Stimulated activated CD4-positive, alpha-beta T cell treated with anti-CD3 and anti-CD28 coated beads, Interleukin-4, amount 100 ng/mL, for 1 hour (primary cell): ENCODE data around the gene STYX.
"Not testable (repeated sequence)": the region's sequence is repeated elsewhere in the genome, so short reads cannot be mapped to it uniquely, and the experiment has no call there.

Experiments used
- DNase-seq: peaks from one replicate; pipeline ENCODE4 v3.0.0-alpha.2; 2020

The STYX gene

DNA sequence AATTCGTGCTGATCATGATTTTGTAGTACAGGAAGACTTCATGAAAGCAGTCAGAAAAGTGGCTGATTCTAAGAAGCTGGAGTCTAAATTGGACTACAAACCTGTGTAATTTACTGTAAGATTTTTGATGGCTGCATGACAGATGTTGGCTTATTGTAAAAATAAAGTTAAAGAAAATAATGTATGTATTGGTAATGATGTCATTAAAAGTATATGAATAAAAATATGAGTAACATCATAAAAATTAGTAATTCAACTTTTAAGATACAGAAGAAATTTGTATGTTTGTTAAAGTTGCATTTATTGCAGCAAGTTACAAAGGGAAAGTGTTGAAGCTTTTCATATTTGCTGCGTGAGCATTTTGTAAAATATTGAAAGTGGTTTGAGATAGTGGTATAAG lies 2.5 kb upstream of the STYX start:
- not testable (repeated sequence) for DNase-seq

DNA sequence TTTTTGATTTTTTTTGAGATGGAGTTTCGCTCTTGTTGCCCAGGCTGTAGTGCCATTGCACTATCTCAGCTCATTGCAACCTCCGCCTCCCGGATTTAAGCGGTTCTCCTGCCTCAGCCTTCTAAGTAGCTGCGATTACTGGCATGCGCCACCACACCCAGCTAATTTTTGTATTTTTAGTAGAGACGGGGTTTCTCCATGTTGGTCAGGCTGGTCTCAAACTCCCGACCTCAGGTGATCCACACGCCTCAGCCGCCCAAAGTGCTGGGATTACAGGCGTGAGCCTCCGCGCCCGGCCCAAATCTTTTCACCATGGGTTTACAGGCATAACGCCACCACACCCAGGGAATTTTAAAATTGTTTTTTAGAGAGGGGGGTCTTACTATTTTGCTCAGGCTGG lies 931 bp upstream of the STYX start:
- not testable (repeated sequence) for DNase-seq

- DNase-seq = no peak
These were observed 411 bp upstream of the STYX start for GRCh38 chr14:52729585-52729924.

- no peak for DNase-seq
These were observed 744 bp downstream of the STYX start for GRCh38 chr14:52730709-52731111.

DNA sequence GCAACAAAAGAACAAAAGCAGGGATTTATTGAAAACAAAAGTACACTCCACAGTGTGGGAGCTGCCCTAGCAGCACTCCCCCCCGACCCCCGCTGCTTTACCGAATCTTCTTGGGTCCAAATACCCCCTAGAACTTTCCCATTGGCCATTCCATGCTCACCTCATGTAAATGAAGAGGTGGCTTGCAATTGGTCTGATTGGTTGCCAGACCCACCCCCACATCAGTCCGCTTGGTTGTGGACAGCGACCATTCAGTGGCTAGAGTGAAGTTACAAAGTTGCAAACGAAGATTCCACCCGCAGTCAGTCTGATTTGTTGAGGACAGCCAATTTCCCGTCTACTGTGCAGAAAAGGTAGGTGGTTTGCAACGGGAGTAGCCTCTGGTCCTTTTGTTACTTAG lies 3.9 kb downstream of the STYX start:
- DNase-seq = no peak

- no peak for DNase-seq
These were observed 6.0 kb downstream of the STYX start for GRCh38 chr14:52735921-52736489.

- DNase-seq = no peak
These were observed 8.4 kb downstream of the STYX start for GRCh38 chr14:52738409-52738808.

DNA sequence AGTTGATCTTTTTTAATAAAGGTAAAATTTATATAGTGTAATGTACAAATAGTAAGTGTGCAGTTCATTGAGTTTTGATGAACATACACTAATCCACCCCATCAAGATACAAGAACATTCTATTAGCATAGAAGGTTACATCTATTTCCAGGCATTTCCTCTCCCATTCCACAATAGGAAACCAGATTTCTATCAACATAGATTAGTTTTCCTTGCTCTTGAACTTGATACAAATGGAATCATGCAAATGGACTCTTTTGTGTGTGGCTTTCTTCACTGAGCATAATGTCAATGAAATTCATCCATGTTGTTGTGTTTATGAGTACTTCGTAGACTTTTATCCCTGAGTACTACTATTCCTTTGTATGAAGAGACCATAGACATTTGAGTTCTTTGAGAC lies 10.8 kb downstream of the STYX start:
- no peak for DNase-seq

GRCh38 chr14:52741865-52742264 lies 11.9 kb downstream of the STYX start:
- no peak for DNase-seq

DNA sequence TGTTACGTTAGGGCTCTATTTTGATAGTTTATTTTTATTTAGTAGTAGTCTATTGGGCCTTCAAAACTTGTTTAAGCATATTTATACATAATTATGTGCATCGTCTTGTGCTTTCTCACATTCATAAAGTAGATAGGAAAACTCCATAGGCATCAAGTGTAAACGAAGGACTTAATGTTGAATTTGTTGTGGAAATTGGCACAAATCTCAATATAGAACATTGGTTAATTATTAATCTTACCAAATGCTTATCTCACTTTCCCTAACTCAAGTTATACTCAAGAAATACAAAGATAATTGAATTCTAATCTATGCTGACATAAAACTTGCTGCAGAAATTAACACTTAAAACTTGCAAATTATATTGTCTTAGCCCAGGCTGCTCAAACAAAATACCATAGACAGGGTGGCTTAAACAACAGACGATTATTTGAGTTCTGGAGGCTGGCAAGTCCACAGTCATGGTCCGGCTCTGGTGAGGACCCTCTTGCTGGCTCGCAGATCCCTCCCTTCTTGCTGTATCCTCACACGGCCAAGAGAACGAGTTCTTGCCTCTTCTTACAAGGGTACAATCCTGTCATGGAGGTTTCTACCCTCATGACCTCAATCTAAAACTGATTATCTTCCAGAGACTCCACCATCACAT lies 18.8 kb downstream of the STYX start:
- DNase-seq = no peak

GRCh38 chr14:52755607-52756316 lies 25.8 kb downstream of the STYX start:
- DNase-seq = no peak

- no peak for DNase-seq
These were observed 29.2 kb downstream of the STYX start for GRCh38 chr14:52759145-52759544.

GRCh38 chr14:52762923-52763322 lies 33.0 kb downstream of the STYX start:
- DNase-seq = not testable (repeated sequence)

GRCh38 chr14:52767058-52767833 lies 37.3 kb downstream of the STYX start:
- no peak for DNase-seq

DNA sequence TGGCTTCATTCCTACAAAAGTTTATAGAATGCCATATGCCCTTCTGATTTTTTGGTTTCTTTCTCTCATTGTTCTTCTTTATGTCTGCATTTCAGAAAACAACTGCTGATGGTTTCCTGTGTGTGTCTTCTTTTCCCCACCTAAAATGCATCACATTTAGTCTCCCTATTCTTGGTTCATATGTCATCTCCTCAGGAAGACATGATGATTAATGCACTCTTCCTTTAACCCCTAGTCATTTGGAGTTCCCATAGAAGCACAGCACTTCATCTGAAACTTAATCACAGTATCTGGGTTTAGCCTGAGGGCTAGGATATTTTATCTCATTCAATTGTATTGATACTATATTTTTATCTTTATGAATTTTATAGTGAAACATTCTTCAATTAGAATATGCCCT lies 39.9 kb downstream of the STYX start:
- DNase-seq = no peak

DNA sequence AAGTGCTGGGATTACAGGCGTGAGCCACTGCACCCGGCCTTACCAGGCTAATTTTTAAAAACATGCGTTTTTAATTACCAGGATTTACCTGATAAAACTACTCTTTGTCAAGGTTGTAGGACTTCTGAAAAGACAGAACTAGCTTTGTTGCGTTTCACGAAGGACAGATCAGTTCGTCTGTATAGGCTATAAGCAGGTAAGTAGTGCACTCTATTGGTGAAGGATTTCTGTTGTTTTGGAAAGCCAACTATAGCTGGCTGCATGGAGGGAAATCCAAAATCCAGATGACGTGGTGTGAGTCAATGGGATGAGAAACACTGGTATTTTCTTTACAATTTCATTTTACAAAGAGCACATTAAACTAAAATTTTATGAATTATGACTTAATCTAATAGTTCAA lies 46.9 kb downstream of the STYX start:
- DNase-seq = no peak

DNA sequence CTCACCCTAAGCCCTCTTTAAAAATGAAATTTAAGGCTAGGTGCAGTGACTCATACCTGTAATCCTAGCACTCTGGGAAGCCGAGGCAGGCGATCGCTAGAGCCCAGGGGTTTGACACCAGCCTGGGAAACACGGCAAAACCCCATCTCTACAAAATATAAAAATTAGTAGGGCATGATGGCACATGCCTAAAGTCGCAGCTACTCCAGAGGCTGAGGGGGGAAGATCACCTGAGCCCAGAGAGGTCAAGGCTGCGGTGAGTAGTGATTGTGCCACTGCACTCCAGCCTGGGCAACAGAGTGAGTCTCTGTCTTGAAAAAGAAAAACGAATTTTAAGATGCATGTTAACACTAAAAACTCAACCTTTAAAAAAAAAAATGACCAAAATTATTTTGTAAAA lies 48.7 kb downstream of the STYX start:
- DNase-seq = no peak

DNA sequence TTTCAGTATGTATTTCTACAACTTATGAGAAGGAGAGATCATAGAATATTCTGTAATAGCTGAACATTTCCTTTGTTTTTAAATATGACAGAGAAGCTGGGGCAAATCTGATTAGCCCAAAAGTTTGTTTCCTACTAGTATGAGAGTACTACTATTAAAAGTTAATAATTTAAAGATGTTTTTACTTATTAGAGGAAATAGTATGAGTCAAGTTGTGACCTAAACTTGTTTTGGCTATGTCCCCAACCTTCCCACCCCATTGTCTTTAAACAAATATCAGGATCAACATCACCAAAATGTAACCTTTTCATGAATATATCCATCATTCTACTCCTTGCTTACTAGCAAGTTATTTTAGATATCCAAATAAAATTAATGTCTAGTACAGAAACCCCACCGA lies 50.9 kb downstream of the STYX start:
- no peak for DNase-seq

DNA sequence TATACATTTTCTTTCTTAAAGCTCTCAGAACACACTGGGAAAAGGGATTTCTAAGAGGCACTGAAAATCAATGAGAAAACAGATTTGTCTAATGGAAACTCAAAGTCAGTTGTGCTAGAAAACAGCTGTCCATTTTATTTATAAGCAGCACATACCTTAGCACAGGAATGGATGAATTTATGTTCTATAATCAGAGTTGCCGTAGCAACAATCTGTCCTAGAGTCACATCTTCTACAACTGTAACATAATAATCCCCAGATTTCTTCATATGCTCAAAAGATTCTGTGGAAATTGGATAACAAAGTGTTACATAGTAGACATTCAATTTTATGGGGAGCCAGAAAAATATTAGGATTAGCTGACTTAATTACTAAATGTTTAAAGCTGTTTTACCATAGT lies 51.7 kb downstream of the STYX start:
- no peak for DNase-seq

DNA sequence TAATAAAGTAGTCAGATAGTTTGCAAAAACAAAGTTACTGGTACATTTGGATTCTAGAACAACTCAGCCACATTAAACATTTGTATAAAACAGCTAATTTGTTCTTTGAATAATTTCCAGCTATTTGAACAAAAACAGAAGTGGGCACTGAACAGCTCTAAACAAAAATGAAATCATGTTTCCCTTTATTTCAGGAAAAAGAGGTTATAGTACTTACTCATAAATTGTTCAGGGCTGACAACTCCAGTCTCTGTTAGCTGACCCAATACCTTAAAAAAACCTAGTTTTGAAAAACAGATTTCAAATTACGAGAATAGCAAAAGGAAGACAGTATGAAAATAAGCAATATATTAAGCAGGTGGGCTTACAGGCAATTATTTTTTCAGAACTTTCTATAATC lies 53.2 kb downstream of the STYX start:
- no peak for DNase-seq

- DNase-seq = no peak
These were observed 56.9 kb downstream of the STYX start for GRCh38 chr14:52786887-52787286.

DNA sequence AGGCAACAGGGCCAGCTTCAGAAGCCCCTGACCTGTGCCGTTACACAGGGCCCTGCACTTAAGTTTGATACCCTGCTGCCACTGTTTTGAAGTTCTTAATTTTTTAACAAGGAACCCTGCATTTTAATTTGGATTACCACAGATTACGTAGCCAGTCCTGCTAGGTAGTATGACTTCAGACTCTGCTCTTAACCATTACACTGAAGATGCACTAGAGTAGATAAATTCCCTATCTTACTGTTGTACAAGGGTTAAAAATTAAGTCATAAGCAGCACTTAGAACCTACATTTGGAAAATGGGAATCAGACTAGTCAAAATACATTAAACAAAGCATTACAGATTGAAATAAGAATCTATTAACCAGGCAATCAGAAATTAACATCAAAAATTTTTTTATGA lies 59.2 kb downstream of the STYX start:
- no peak for DNase-seq

- no peak for DNase-seq
These were observed 60.2 kb downstream of the STYX start for GRCh38 chr14:52790011-52790755.
